ENCODE measurements around the gene LMO4. TPM values are rescaled to one million over a fixed set of nuclear protein-coding genes. Genes with fewer than 3 reads are reported as not detected.

Gene LMO4
- polyA plus RNA-seq, 3 donors = 20.3 to 71.8 (median 22.3) TPM

DNA sequence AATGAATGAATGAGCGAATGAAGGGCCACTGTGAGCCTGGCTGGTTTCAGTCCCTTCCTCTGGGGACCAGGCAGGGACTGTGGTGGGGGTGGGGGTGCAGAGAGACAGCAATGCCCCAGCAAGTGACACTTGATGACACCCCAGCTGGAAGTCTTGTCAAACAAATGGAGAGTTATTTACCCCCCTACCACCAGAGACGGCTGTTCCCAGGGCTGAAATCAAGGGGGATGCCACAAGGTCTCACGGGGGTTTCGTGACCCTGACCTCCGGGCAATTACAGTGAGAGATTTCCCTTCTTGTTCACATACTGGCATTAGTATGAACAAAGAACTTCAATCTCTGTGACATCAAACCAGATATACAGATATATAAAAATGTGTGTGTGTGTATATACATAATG lies 34.0 kb upstream of the LMO4 start:
- peaks cover 0 to 4% (median 3%) of the 10 kb centered on the region in 3 donors for H3K27me3 Mint-ChIP-seq (ENCODE audit: low read depth in 3 of 3)
- Histone ChIP-seq H2AFZ (ENCODE audit: insufficient read depth, low read depth, low read length, poor library complexity, severe bottlenecking) (no peak overlapping the region), H3K9ac (ENCODE audit: insufficient read depth, low read length, poor library complexity, severe bottlenecking) (no peak overlapping the region), H3K9me3 (replicated peaks in 1 of 2; ENCODE audit: control insufficient read depth in 1 of 2, insufficient read depth in 1 of 2, low read length in 2 of 2) (no peaks in the 10 kb centered on the region), H3K27me3 (ENCODE audit: control insufficient read depth in 2 of 2, insufficient read depth in 2 of 2, low read length in 2 of 2) (no peaks in the 10 kb centered on the region), H4K20me1 (ENCODE audit: insufficient read depth, low read length) (no peaks in the 10 kb centered on the region), H3K4me3 (replicated peaks in 1 of 3; ENCODE audit: low read depth in 2 of 3, low read length in 3 of 3) (no peak overlapping the region), H3K79me2 (ENCODE audit: insufficient read depth, low read length) (no peaks in the 10 kb centered on the region), H3K4me2 (replicated peaks; ENCODE audit: extremely low read depth, low read length, poor library complexity, severe bottlenecking) (no peak overlapping the region), H3K36me3 (replicated peaks in 1 of 2; ENCODE audit: control insufficient read depth in 1 of 2, insufficient read depth in 2 of 2, low read length in 2 of 2) (no peaks in the 10 kb centered on the region), H3K4me1 (ENCODE audit: control insufficient read depth in 1 of 2, insufficient read depth in 2 of 2, low read length in 2 of 2) (peaks cover 21 to 25% of the 10 kb centered on the region in 2 donors), H3K27ac (ENCODE audit: low read depth in 1 of 2, low read length in 2 of 2) (no peak overlapping the region)
- no peaks in the 10 kb centered on the region for H3K36me3 Mint-ChIP-seq
- peaks cover 28% of the 10 kb centered on the region for H3K4me1 Mint-ChIP-seq
- WGBS (ENCODE audit: insufficient coverage) = 100% methylated on average over 1 of the region's 5 CpGs
- H3K4me3 Mint-ChIP-seq = no peak overlapping the region
- TF ChIP-seq, protein P1, sequence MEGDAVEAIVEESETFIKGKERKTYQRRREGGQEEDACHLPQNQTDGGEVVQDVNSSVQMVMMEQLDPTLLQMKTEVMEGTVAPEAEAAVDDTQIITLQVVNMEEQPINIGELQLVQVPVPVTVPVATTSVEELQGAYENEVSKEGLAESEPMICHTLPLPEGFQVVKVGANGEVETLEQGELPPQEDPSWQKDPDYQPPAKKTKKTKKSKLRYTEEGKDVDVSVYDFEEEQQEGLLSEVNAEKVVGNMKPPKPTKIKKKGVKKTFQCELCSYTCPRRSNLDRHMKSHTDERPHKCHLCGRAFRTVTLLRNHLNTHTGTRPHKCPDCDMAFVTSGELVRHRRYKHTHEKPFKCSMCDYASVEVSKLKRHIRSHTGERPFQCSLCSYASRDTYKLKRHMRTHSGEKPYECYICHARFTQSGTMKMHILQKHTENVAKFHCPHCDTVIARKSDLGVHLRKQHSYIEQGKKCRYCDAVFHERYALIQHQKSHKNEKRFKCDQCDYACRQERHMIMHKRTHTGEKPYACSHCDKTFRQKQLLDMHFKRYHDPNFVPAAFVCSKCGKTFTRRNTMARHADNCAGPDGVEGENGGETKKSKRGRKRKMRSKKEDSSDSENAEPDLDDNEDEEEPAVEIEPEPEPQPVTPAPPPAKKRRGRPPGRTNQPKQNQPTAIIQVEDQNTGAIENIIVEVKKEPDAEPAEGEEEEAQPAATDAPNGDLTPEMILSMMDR (IDR thresholded peaks at IDR 0.05) = no peak
- intact Hi-C loops (cut with micrococcal nuclease) = loop anchor here (5.0 kb wide), 1 partner anchor 658 kb away; no protein-coding TSS in a partner anchor
- H3K9me3 Mint-ChIP-seq = peaks cover 0 to 2% (median 0%) of the 10 kb centered on the region in 7 donors
- H3K27ac Mint-ChIP-seq = no peak overlapping the region
- DNase-seq = no peak

DNA sequence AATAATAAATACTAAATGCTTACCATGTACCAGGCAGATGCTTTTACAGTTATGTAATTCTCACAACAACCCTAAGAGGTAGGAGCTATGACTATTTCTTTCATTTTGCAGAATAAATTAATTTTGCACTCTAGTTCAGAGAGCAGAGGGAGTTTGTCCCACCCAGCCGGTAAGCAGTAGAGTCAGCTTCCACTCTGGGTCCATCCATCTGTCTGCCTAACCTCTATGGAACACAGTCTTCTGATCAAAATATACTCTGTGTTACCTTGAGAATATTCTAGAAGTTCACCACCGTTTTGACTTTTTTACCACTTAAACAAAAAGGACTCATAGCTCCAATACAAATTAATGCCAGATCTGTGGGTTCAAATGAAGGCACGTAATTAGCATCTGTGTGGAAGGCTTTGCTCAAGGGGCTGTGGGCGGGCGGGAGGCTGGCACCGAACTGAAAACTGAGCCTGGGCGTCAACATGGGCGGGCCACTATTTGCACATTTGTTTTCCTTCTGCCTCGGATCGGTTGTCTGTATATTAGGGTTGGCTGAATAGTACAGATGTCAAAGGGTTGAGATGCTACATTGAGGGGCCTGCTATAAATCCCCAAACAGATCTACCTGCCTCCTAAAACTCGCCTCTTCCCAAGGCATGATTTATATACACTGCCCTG lies 33.1 kb upstream of the LMO4 start:
- peaks cover 37% of the 10 kb centered on the region for H3K4me1 Mint-ChIP-seq
- H3K4me3 Mint-ChIP-seq = peak overlapping the region in 1 of 2 donors; percentile 62
- peaks cover 0 to 4% (median 2%) of the 10 kb centered on the region in 3 donors for H3K27me3 Mint-ChIP-seq (ENCODE audit: low read depth in 3 of 3)
- peak overlapping the region in 1 of 2 donors; percentile 57 for H3K27ac ChIP-seq (ENCODE audit: low read depth in 1 of 2, low read length in 2 of 2)
- no peaks in the 10 kb centered on the region for H3K79me2 ChIP-seq (ENCODE audit: insufficient read depth, low read length)
- H3K27me3 ChIP-seq (ENCODE audit: control insufficient read depth in 2 of 2, insufficient read depth in 2 of 2, low read length in 2 of 2) = no peaks in the 10 kb centered on the region
- no peaks in the 10 kb centered on the region for H3K36me3 ChIP-seq (replicated peaks in 1 of 2; ENCODE audit: control insufficient read depth in 1 of 2, insufficient read depth in 2 of 2, low read length in 2 of 2)
- no peaks in the 10 kb centered on the region for H3K9me3 ChIP-seq (replicated peaks in 1 of 2; ENCODE audit: control insufficient read depth in 1 of 2, insufficient read depth in 1 of 2, low read length in 2 of 2)
- H3K9me3 Mint-ChIP-seq = peaks cover 0 to 2% (median 0%) of the 10 kb centered on the region in 7 donors
- WGBS (ENCODE audit: insufficient coverage) = 92% methylated on average over 5 of the region's 11 CpGs
- H3K4me1 ChIP-seq (ENCODE audit: control insufficient read depth in 1 of 2, insufficient read depth in 2 of 2, low read length in 2 of 2) = peaks cover 31 to 35% of the 10 kb centered on the region in 2 donors
- H3K27ac Mint-ChIP-seq = peak overlapping the region in 3 of 7 donors; percentile 62 to 68 (median 65)
- H4K20me1 ChIP-seq (ENCODE audit: insufficient read depth, low read length) = no peaks in the 10 kb centered on the region
- H3K4me2 ChIP-seq (replicated peaks; ENCODE audit: extremely low read depth, low read length, poor library complexity, severe bottlenecking) = peak overlapping the region; percentile 23
- H3K4me3 ChIP-seq (replicated peaks in 1 of 3; ENCODE audit: low read depth in 2 of 3, low read length in 3 of 3) = peak overlapping the region in 1 of 3 experiments; percentile 10
- no peak overlapping the region for H3K9ac ChIP-seq (ENCODE audit: insufficient read depth, low read length, poor library complexity, severe bottlenecking)
- DNase-seq = no peak
- no peak overlapping the region for H2AFZ ChIP-seq (ENCODE audit: insufficient read depth, low read depth, low read length, poor library complexity, severe bottlenecking)
- TF ChIP-seq, protein P1 (IDR thresholded peaks at IDR 0.05) = no peak
- H3K36me3 Mint-ChIP-seq = no peaks in the 10 kb centered on the region
- intact Hi-C loops (cut with micrococcal nuclease) = loop anchor here in 1 of 2 donors (5.0 kb wide), 1 partner anchor 657 kb away; no protein-coding TSS in a partner anchor

Data from CD14-positive monocyte (primary cell).